Mesothelial cell of epicardium (in vitro differentiated cells): ENCODE data around the gene LILRA6. TPM values are rescaled to one million over a fixed set of nuclear protein-coding genes. Genes with fewer than 3 reads are reported as not detected.
"Not testable (repeated sequence)": the region's sequence is repeated elsewhere in the genome, so short reads cannot be mapped to it uniquely, and the experiment has no call there.

ENCODE experiments used
- DNase-seq, 2 experiments: peaks; one replicate each; pipeline ENCODE4 v3.0.0; 2021; ENCODE audit warnings: low spot score in 2 of 2; ENCODE audit not compliant: unreplicated experiment in 2 of 2
- H3K27ac Mint-ChIP-seq: 2 replicates; pipeline ENCODE4 v1.8.0; 2021; ENCODE audit warnings: mixed read lengths
- H3K27me3 Mint-ChIP-seq: 2 replicates; pipeline ENCODE4 v1.8.0; 2021; ENCODE audit warnings: low read depth, mixed read lengths
- H3K36me3 Mint-ChIP-seq: 2 replicates; pipeline ENCODE4 v1.8.0; 2021; ENCODE audit warnings: mixed read lengths
- H3K4me1 Mint-ChIP-seq: 2 replicates; pipeline ENCODE4 v1.8.0; 2021; ENCODE audit warnings: mixed read lengths
- H3K4me3 Mint-ChIP-seq: 2 replicates; pipeline ENCODE4 v1.8.0; 2021; ENCODE audit warnings: mild to moderate bottlenecking, moderate library complexity, mixed read lengths
- H3K9me3 Mint-ChIP-seq: 2 replicates; pipeline ENCODE4 v1.8.0; 2021; ENCODE audit warnings: mixed read lengths
- CTCF ChIP-seq: fragments of 200-600 bp; sonication (generic); IDR thresholded peaks from one replicate; pipeline ENCODE4 v1.5.0; 2021; ENCODE audit warnings: antibody characterized with exemption; ENCODE audit not compliant: unreplicated experiment
- total RNA-seq: library from RNA; stranded (reverse); gene quantifications from 3 replicates; pipeline ENCODE4 v1.2.1, GENCODE V29; 2021

The LILRA6 gene
- total RNA-seq, result not detected in 3 replicates

DNA sequence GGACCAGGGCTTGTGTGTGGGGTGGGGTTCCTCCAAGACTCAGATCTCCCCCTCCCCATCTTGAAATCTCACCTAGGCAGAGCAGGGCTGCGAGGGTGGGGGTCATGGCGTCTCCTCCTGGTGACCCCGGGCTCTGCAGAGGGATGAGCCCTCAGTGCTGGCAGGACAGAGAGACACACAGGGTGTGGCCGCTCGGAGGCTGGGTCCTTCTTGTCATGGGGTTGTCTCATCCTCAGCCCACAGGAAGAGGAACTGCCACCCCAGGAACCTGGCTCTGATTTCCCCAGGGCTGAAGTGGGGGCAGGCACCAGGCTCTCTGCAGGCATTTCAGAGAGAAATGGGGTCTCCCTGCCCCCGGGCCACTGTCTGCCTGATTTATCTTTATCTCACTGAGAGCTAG lies at the start of gene LILRA6:
Gene LILRA6 (minus strand): TSS at position 145 of the 400 bp plus-strand sequence.
- H3K36me3 Mint-ChIP-seq, H3K27ac Mint-ChIP-seq, H3K9me3 Mint-ChIP-seq, DNase-seq, H3K4me3 Mint-ChIP-seq, H3K4me1 Mint-ChIP-seq: not testable (repeated sequence)
- peaks cover 34% of the 10 kb centered on the region for H3K27me3 Mint-ChIP-seq

DNA sequence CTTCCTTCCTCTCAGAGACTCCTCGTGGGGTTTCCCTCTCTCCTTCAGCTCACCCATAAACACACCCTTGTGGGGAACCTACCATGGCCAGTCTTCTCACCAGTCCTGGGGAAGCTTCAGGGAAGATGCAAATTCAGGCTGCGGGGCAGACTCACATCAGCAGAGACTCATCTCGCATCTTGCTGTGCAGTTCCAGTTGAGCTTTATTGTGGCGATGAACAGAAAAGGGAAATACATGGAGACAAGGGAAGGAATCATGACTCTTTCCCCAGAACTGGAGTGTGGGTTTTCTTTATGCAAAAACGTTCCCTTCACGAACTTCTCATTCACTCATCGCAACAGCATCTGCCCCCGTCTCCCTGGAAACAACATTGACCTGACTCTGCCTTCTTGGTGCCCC lies 46.6 kb upstream of the LILRA6 start:
- not testable (repeated sequence) for DNase-seq, H3K4me3 Mint-ChIP-seq, H3K36me3 Mint-ChIP-seq, H3K27ac Mint-ChIP-seq, H3K4me1 Mint-ChIP-seq, H3K9me3 Mint-ChIP-seq
- peaks cover 63% of the 10 kb centered on the region for H3K27me3 Mint-ChIP-seq

GRCh38 chr19:54287456-54287855 lies 44.9 kb upstream of the LILRA6 start:
- no peak for DNase-seq
- no peaks in the 10 kb centered on the region for H3K36me3 Mint-ChIP-seq
- H3K27ac Mint-ChIP-seq, result no peak overlapping the region
- H3K4me1 Mint-ChIP-seq, result peaks cover 3% of the 10 kb centered on the region
- TF ChIP-seq CTCF, result no peak
- no peaks in the 10 kb centered on the region for H3K9me3 Mint-ChIP-seq
- H3K4me3 Mint-ChIP-seq, result no peak overlapping the region
- H3K27me3 Mint-ChIP-seq, result peaks cover 66% of the 10 kb centered on the region

- DNase-seq, H3K9me3 Mint-ChIP-seq, H3K4me3 Mint-ChIP-seq, H3K27ac Mint-ChIP-seq, H3K36me3 Mint-ChIP-seq, H3K4me1 Mint-ChIP-seq: not testable (repeated sequence)
- H3K27me3 Mint-ChIP-seq, result peaks cover 67% of the 10 kb centered on the region
Measured at GRCh38 chr19:54286283-54286682, 43.7 kb upstream of the LILRA6 start.

- H3K4me3 Mint-ChIP-seq, H3K9me3 Mint-ChIP-seq, H3K27ac Mint-ChIP-seq, H3K36me3 Mint-ChIP-seq, H3K4me1 Mint-ChIP-seq, DNase-seq: not testable (repeated sequence)
- H3K27me3 Mint-ChIP-seq, result peaks cover 66% of the 10 kb centered on the region
Measured at GRCh38 chr19:54285427-54286056, 43.0 kb upstream of the LILRA6 start.

- Mint-ChIP-seq H3K4me3 (no peak overlapping the region), H3K27ac (no peak overlapping the region), H3K36me3 (no peaks in the 10 kb centered on the region), H3K9me3 (no peaks in the 10 kb centered on the region), H3K27me3 (peaks cover 68% of the 10 kb centered on the region), H3K4me1 (peaks cover 3% of the 10 kb centered on the region)
- no peak for DNase-seq
- TF ChIP-seq CTCF, result no peak
Measured at GRCh38 chr19:54282686-54283470, 40.3 kb upstream of the LILRA6 start.

- not testable (repeated sequence) for H3K9me3 Mint-ChIP-seq, DNase-seq, H3K27ac Mint-ChIP-seq, H3K36me3 Mint-ChIP-seq, H3K4me3 Mint-ChIP-seq, H3K4me1 Mint-ChIP-seq
- H3K27me3 Mint-ChIP-seq, result peaks cover 57% of the 10 kb centered on the region
Measured at GRCh38 chr19:54281729-54282075, 39.1 kb upstream of the LILRA6 start.

DNA sequence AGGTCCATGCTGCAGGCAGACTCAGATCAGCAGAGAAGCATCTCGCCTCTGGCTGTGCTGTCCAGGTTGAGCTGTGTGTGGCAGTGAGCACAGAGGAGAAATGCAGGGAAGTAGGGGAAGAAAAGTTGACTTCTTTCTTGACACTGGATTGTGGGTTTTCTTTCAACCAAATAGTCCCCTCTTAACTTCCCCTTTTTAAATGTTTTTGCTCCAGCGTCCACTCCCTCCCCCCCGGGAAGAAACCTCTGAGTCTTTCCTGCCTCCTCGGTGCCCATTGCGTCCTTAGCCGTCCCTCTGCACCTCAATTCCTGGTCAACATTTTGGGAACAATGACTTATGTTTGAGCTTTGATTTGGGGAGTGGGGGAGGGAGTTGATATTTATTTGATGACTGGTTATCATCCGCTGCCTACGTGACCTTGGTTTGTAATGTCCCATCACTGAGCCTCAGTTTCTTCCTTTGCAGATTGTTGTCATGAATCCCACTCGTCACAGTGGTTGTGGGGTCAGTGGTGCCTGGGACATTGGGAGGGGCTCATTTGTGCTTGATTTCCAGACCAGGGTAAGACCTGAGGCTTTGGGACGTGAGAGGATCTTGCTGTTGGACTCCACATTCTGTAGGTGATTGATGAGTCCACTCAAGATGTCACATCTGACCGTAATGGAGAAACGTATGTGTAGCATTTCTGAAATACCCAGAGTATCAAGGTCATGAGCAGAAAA lies 38.6 kb upstream of the LILRA6 start, which contains the start of gene LILRB2:
Gene LILRB2 (minus strand): TSS at position 104 of the 722 bp plus-strand sequence. CDS start 614 bp downstream, outside the sequence.
- H3K36me3 Mint-ChIP-seq, result no peaks in the 10 kb centered on the region
- H3K27me3 Mint-ChIP-seq, result peaks cover 59% of the 10 kb centered on the region
- no peak for DNase-seq
- no peak within 1 kb of the TSS for H3K27ac Mint-ChIP-seq
- H3K4me1 Mint-ChIP-seq, result peaks cover 3% of the 10 kb centered on the region
- no peak within 1 kb of the TSS for H3K4me3 Mint-ChIP-seq
- no peaks in the 10 kb centered on the region for H3K9me3 Mint-ChIP-seq
- TF ChIP-seq CTCF, result no peak

DNA sequence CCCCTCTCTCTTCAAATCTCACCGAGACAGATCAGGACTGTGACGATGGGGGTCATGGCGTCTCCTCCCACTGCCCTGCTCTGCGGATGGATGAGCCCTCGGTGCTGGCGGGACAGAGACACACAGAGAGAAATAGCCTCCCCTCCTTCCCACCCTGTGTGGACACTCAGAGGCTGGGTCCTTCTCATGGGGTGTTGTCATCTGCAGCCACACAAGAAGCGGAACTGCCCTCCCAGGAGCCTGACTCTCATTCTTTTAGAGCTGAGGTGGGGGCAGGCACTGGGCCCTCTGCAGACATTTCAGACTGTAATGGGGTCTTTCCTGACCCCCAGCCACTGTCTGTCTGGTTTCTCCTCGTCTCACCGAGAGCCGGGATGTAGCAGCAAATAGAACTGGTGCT lies 37.9 kb upstream of the LILRA6 start:
- H3K36me3 Mint-ChIP-seq, H3K27ac Mint-ChIP-seq, H3K4me3 Mint-ChIP-seq, H3K4me1 Mint-ChIP-seq, H3K9me3 Mint-ChIP-seq, DNase-seq: not testable (repeated sequence)
- peaks cover 65% of the 10 kb centered on the region for H3K27me3 Mint-ChIP-seq

DNA sequence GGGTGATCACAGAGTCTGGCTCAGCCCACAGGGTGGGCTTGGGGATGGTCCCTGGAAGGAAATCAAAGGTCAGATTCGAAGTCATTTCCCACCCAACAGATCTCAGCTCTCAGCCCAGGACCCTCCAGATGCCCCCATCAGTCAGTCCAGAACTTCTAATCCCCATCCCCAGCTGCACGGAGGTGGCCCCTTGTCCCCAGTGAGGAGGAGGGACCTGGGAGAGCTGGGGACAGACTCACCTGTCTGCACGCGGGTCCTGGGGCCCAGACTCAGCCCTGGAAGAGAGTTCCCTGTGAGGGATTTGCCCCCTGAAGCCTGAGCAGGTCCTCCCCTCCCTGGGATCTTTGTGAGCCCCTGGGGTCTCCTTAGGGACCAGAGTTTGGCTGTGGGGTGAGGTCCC lies 37.4 kb upstream of the LILRA6 start:
- peaks cover 67% of the 10 kb centered on the region for H3K27me3 Mint-ChIP-seq

More for the DNA sequence above, 37.4 kb upstream of the LILRA6 start:
- not testable (repeated sequence) for H3K36me3 Mint-ChIP-seq, H3K9me3 Mint-ChIP-seq, H3K4me3 Mint-ChIP-seq, H3K4me1 Mint-ChIP-seq, H3K27ac Mint-ChIP-seq, DNase-seq
